ENCODE measurements around the gene SNRNP48. TPM values are rescaled to one million over a fixed set of nuclear protein-coding genes. Genes with fewer than 3 reads are reported as not detected.

The SNRNP48 gene
- total and polyA plus RNA-seq, 2 donors (not counting 3 experiments of a cell fraction or from before 2014, with no cell fraction given): 4.2 to 13.2 TPM

- H3K9me3 ChIP-seq (replicated peaks; ENCODE audit: control insufficient read depth, insufficient read depth, low read length): no peaks in the 10 kb centered on the region
- H3K9me1 ChIP-seq (replicated peaks; ENCODE audit: control insufficient read depth, extremely low read depth, insufficient read depth, low read length): no peaks in the 10 kb centered on the region
- ChIA-PET CTCF (no interaction called here), POLR2A (no interaction called here)
- H3K4me3 ChIP-seq (replicated peaks in 1 of 3; ENCODE audit: insufficient read depth in 1 of 3, low read depth in 1 of 3, low read length in 3 of 3): no peak overlapping the region
- no peak overlapping the region for H2AFZ ChIP-seq (ENCODE audit: low read depth, low read length)
- dilution Hi-C loops (cut with MboI; ENCODE audit: extremely low pct_ligation_motif_present, low sequenced_read_pairs): no loop called here
- no peaks in the 10 kb centered on the region for H4K20me1 ChIP-seq (replicated peaks; ENCODE audit: control insufficient read depth, extremely low read depth, insufficient read depth, low read length)
- H3K36me3 ChIP-seq (ENCODE audit: control insufficient read depth in 2 of 2, extremely low read depth in 1 of 2, insufficient read depth in 2 of 2, low read length in 2 of 2): no peaks in the 10 kb centered on the region
- FAIRE-seq (no peak), DNase-seq (ENCODE audit: low read depth, low spot score) (no peak)
- TF ChIP-seq EZH2 (IDR thresholded peaks at IDR 0.05; ENCODE audit: borderline replicate concordance, low read depth, low read length, severe bottlenecking) (no peak), POLR2AphosphoS5 (IDR thresholded peaks at IDR 0.05; ENCODE audit: insufficient read depth, low read depth, low read length) (no peak), MYC (IDR thresholded peaks at IDR 0.05; ENCODE audit: low read depth, low read length) (no peak), JUN (IDR thresholded peaks at IDR 0.05; ENCODE audit: borderline replicate concordance, insufficient read depth, insufficient read length, low read depth) (no peak), POLR2A (IDR thresholded peaks at IDR 0.05; ENCODE audit: low read depth, low read length) (no peak)
- H3K27ac ChIP-seq (ENCODE audit: insufficient read depth, low read depth, low read length): no peak overlapping the region
- H3K4me1 ChIP-seq (ENCODE audit: control insufficient read depth, extremely low read depth, insufficient read depth, low read length): no peaks in the 10 kb centered on the region
- intact Hi-C loops (cut with micrococcal nuclease): no loop called here
- BruUV-seq (replicated peaks): no TSS peak
- no peaks in the 10 kb centered on the region for H3K79me2 ChIP-seq (ENCODE audit: control insufficient read depth, insufficient read depth, low read length)
- H3K27me3 ChIP-seq (ENCODE audit: control insufficient read depth in 2 of 2, insufficient read depth in 2 of 2, low read length in 2 of 2): peaks cover 18 to 22% of the 10 kb centered on the region in 2 experiments
- H3K9ac ChIP-seq (replicated peaks; ENCODE audit: extremely low read depth, insufficient read depth, low read length): no peak overlapping the region
- no peak overlapping the region for H3K4me2 ChIP-seq (ENCODE audit: insufficient read depth, low read length)
Measured at GRCh38 chr6:7578516-7578915, 11.5 kb upstream of the SNRNP48 start.

- no peak overlapping the region for H2AFZ ChIP-seq (ENCODE audit: low read depth, low read length)
- FAIRE-seq (no peak), DNase-seq (ENCODE audit: low read depth, low spot score) (no peak)
- H4K20me1 ChIP-seq (replicated peaks; ENCODE audit: control insufficient read depth, extremely low read depth, insufficient read depth, low read length): no peaks in the 10 kb centered on the region
- H3K79me2 ChIP-seq (ENCODE audit: control insufficient read depth, insufficient read depth, low read length): no peaks in the 10 kb centered on the region
- TF ChIP-seq POLR2A (IDR thresholded peaks at IDR 0.05; ENCODE audit: low read depth, low read length): no peak
- no peak for TF ChIP-seq EZH2 (IDR thresholded peaks at IDR 0.05; ENCODE audit: borderline replicate concordance, low read depth, low read length, severe bottlenecking)
- TF ChIP-seq FOS (IDR thresholded peaks at IDR 0.05; ENCODE audit: borderline replicate concordance, insufficient read depth, low read length): no peak
- TF ChIP-seq POLR2AphosphoS5 (IDR thresholded peaks at IDR 0.05; ENCODE audit: insufficient read depth, low read depth, low read length): no peak
- no peak for TF ChIP-seq MAX (IDR thresholded peaks at IDR 0.05; ENCODE audit: insufficient read depth, insufficient read length)
- TF ChIP-seq GATA2 (IDR thresholded peaks at IDR 0.05; ENCODE audit: insufficient read depth, insufficient read length, low read depth, low read length): no peak
- TF ChIP-seq CTCF (IDR thresholded peaks at IDR 0.05; ENCODE audit: extremely low read depth in 1 of 2, insufficient read depth in 1 of 2, low read depth in 1 of 2, low read length in 2 of 2): no peak
- TF ChIP-seq JUN (IDR thresholded peaks at IDR 0.05; ENCODE audit: borderline replicate concordance, insufficient read depth, insufficient read length, low read depth): no peak
- TF ChIP-seq MYC (IDR thresholded peaks at IDR 0.05; ENCODE audit: low read depth, low read length): no peak
- no peaks in the 10 kb centered on the region for H3K9me1 ChIP-seq (replicated peaks; ENCODE audit: control insufficient read depth, extremely low read depth, insufficient read depth, low read length)
- no peak overlapping the region for H3K4me3 ChIP-seq (replicated peaks in 1 of 3; ENCODE audit: insufficient read depth in 1 of 3, low read depth in 1 of 3, low read length in 3 of 3)
- dilution Hi-C loops (cut with MboI; ENCODE audit: extremely low pct_ligation_motif_present, low sequenced_read_pairs): no loop called here
- ChIA-PET POLR2A (no interaction called here), CTCF (interaction anchor here (0.6 kb wide), 1 partner anchor 1956 kb away, joined by 3 read pairs; no protein-coding TSS in a partner anchor)
- no TSS peak for BruUV-seq (replicated peaks)
- no peak overlapping the region for H3K27ac ChIP-seq (ENCODE audit: insufficient read depth, low read depth, low read length)
- peaks cover 18 to 24% of the 10 kb centered on the region in 2 experiments for H3K27me3 ChIP-seq (ENCODE audit: control insufficient read depth in 2 of 2, insufficient read depth in 2 of 2, low read length in 2 of 2)
- intact Hi-C loops (cut with micrococcal nuclease): no loop called here
- H3K4me1 ChIP-seq (ENCODE audit: control insufficient read depth, extremely low read depth, insufficient read depth, low read length): no peaks in the 10 kb centered on the region
- no peaks in the 10 kb centered on the region for H3K9me3 ChIP-seq (replicated peaks; ENCODE audit: control insufficient read depth, insufficient read depth, low read length)
- H3K4me2 ChIP-seq (ENCODE audit: insufficient read depth, low read length): no peak overlapping the region
- H3K36me3 ChIP-seq (ENCODE audit: control insufficient read depth in 2 of 2, extremely low read depth in 1 of 2, insufficient read depth in 2 of 2, low read length in 2 of 2): no peaks in the 10 kb centered on the region
- no peak overlapping the region for H3K9ac ChIP-seq (replicated peaks; ENCODE audit: extremely low read depth, insufficient read depth, low read length)
Measured at GRCh38 chr6:7578931-7579330, 11.1 kb upstream of the SNRNP48 start.

Data from endothelial cell of umbilical vein (primary cell).